Hepatocyte (in vitro differentiated cells): ENCODE results near the gene HIRIP3. TPM values are rescaled to one million over a fixed set of nuclear protein-coding genes. Genes with fewer than 3 reads are reported as not detected.

Experiments used
- DNase-seq: peaks from one replicate; pipeline ENCODE4 v3.0.0-alpha.2; 2016; ENCODE audit warnings: low spot score
- H2AFZ ChIP-seq: fragments of 200-600 bp; sonication (generic); 2 replicates; pipeline ENCODE4 v1.6.0; 2016; ENCODE audit warnings: antibody characterized with exemption, mild to moderate bottlenecking
- H3K27ac ChIP-seq: fragments of 200-600 bp; sonication (generic); 2 replicates; pipeline ENCODE4 v1.5.1; 2016; ENCODE audit warnings: mild to moderate bottlenecking
- H3K27me3 ChIP-seq: fragments of 200-600 bp; sonication (generic); 2 replicates; pipeline ENCODE4 v1.6.1; 2016
- H3K36me3 ChIP-seq: fragments of 200-600 bp; sonication (generic); replicated peaks from 2 replicates; pipeline ENCODE4 v1.5.1; 2016; ENCODE audit warnings: low read depth; ENCODE audit not compliant: insufficient read depth
- H3K4me1 ChIP-seq: fragments of 200-600 bp; sonication (generic); 2 replicates; pipeline ENCODE4 v1.5.1; 2016; ENCODE audit warnings: mild to moderate bottlenecking, moderate library complexity; ENCODE audit not compliant: insufficient read depth
- H3K4me2 ChIP-seq: fragments of 200-600 bp; sonication (generic); 2 replicates; pipeline ENCODE4 v1.6.0; 2016
- H3K4me3 ChIP-seq: fragments of 200-600 bp; sonication (generic); 2 replicates; pipeline ENCODE4 v1.5.1; 2016; ENCODE audit warnings: mild to moderate bottlenecking
- H3K79me2 ChIP-seq: fragments of 200-600 bp; sonication (generic); 2 replicates; pipeline ENCODE4 v1.6.0; 2017; ENCODE audit warnings: mild to moderate bottlenecking
- H3K9me2 ChIP-seq: fragments of 200-600 bp; sonication (generic); replicated peaks from 2 replicates; pipeline ENCODE4 v1.6.0; 2017; ENCODE audit warnings: mild to moderate bottlenecking; ENCODE audit not compliant: insufficient read depth
- H3K9me3 ChIP-seq: fragments of 200-600 bp; sonication (generic); 2 replicates; pipeline ENCODE4 v1.5.1; 2016; ENCODE audit warnings: low read depth, mild to moderate bottlenecking
- H4K20me1 ChIP-seq: fragments of 200-600 bp; sonication (generic); 2 replicates; pipeline ENCODE4 v1.6.0; 2016; ENCODE audit warnings: mild to moderate bottlenecking; ENCODE audit not compliant: insufficient read depth, poor library complexity, severe bottlenecking
- EZH2 ChIP-seq: fragments of 200-600 bp; sonication (generic); IDR thresholded peaks from 2 replicates; pipeline ENCODE4 v1.6.1; 2016; ENCODE audit warnings: antibody characterized with exemption, mild to moderate bottlenecking, borderline replicate concordance
- EZH2phosphoT487 ChIP-seq: fragments of 200-600 bp; sonication (generic); IDR thresholded peaks from one replicate; pipeline ENCODE4 v1.6.1; 2018; ENCODE audit warnings: antibody characterized with exemption, mild to moderate bottlenecking, low read depth, moderate library complexity; ENCODE audit not compliant: unreplicated experiment, severe bottlenecking
- WGBS: methylation state at CpG from one replicate; pipeline ENCODE4 v1.1.6; 2016; ENCODE audit warnings: low lambda C conversion rate; ENCODE audit errors: missing lambda C conversion rate; 5-methylcytosine and 5-hydroxymethylcytosine counted together
- polyA plus RNA-seq: library from polyadenylated mRNA; unstranded; fragments of >200 nt; fragmentation: Nextera tagmentation; extraction: Ambion mirVana; gene quantifications from 2 replicates; pipeline ENCODE4 v1.2.1, GENCODE V29; 2016
- total RNA-seq: library from RNA; depleted of rRNA; stranded (reverse); fragments of >200 nt; gene quantifications from 2 replicates; pipeline ENCODE4 v1.2.3, GENCODE V29; 2014
- TF ChIP-seq, protein P1 (sequence below): fragments of 200-600 bp; sonication (generic); IDR thresholded peaks from 2 replicates; pipeline ENCODE4 v1.5.1; 2016; ENCODE audit warnings: antibody characterized with exemption, mild to moderate bottlenecking; ENCODE audit not compliant: poor library complexity

HIRIP3 gene
- total and polyA plus RNA-seq, 2 experiments from 2014 or later, result 10.6 to 12.9 TPM

DNA sequence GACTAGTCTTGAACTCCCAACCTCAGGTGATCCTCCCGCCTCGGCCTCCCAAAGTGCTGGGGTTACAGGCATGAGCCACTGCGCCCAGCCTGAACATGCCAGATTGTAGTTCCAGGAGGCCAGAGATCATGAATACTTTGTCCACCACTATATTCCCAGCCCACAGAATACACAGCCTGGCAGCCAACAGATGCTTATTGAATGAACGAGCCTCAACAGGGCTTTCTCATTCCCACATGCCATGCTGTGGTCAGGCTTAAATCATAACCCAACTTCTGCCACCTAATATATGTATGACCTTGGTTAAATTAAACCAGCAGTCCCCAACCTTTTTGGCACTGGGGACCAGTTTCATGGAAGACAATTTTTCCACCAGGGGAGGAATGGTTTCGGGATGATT lies 36.7 kb downstream of the HIRIP3 start:
- no peak for DNase-seq
- H3K4me1 ChIP-seq, result peaks cover 5% of the 10 kb centered on the region
- no peak overlapping the region for H3K27ac ChIP-seq
- no peaks in the 10 kb centered on the region for H3K27me3 ChIP-seq
- H3K79me2 ChIP-seq, result peaks cover 5% of the 10 kb centered on the region
- no peak overlapping the region for H2AFZ ChIP-seq
- no peak overlapping the region for H3K4me2 ChIP-seq
- H3K4me3 ChIP-seq, result no peak overlapping the region
- no peaks in the 10 kb centered on the region for H3K9me2 ChIP-seq
- no peaks in the 10 kb centered on the region for H3K36me3 ChIP-seq
- 88% methylated on average over 5 of the region's 5 CpGs for WGBS
- TF ChIP-seq EZH2, result no peak
- TF ChIP-seq, protein P1, sequence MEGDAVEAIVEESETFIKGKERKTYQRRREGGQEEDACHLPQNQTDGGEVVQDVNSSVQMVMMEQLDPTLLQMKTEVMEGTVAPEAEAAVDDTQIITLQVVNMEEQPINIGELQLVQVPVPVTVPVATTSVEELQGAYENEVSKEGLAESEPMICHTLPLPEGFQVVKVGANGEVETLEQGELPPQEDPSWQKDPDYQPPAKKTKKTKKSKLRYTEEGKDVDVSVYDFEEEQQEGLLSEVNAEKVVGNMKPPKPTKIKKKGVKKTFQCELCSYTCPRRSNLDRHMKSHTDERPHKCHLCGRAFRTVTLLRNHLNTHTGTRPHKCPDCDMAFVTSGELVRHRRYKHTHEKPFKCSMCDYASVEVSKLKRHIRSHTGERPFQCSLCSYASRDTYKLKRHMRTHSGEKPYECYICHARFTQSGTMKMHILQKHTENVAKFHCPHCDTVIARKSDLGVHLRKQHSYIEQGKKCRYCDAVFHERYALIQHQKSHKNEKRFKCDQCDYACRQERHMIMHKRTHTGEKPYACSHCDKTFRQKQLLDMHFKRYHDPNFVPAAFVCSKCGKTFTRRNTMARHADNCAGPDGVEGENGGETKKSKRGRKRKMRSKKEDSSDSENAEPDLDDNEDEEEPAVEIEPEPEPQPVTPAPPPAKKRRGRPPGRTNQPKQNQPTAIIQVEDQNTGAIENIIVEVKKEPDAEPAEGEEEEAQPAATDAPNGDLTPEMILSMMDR, result no peak
- TF ChIP-seq EZH2phosphoT487, result no peak
- no peaks in the 10 kb centered on the region for H4K20me1 ChIP-seq
- H3K9me3 ChIP-seq, result no peaks in the 10 kb centered on the region

DNA sequence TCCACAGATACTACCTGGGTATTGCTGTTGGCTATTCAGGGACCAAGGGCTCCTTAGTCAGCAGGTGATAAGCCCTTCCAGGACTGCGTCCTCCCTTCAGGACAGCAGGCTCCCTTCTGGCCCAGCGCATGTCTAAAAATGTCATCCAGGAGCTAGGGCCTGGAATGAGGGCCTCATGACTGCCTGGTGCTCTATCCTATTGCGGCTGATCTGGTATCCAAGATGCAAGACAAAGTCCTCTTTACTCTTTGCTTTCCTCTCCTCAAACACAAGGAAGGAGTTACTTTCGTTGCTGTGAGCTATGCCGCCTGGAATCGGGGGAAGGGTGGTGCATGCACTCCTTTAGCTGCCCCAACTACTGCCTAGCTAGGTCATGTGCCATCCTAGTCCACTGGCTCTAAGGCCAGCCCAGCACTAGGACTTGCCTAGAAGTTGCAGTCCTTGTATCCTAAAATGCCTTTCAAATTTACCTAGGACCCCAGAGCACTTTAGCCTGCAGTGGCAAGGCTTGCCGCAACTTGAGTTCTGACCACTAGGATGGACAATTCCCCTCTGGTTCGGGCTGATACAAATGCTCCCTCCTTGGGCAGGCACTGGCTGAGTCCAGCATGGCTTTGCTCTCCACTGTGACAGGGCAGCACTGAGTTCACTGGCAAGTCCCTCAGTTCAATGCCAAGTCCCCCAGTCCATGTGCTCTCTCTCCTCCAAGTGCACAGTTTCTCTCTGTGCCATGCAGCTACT lies 43.6 kb downstream of the HIRIP3 start:
- Histone ChIP-seq H3K4me3 (no peak overlapping the region), H3K4me1 (no peaks in the 10 kb centered on the region), H3K27ac (peak overlapping the region; percentile 78), H3K79me2 (no peaks in the 10 kb centered on the region), H3K4me2 (no peak overlapping the region), H3K9me2 (no peaks in the 10 kb centered on the region), H3K27me3 (no peaks in the 10 kb centered on the region), H3K36me3 (no peaks in the 10 kb centered on the region), H3K9me3 (no peaks in the 10 kb centered on the region), H4K20me1 (no peaks in the 10 kb centered on the region), H2AFZ (no peak overlapping the region)
- WGBS, result 77% methylated on average over 8 of the region's 8 CpGs
- TF ChIP-seq EZH2phosphoT487 (no peak), EZH2 (no peak)
- TF ChIP-seq, protein P1, result no peak
- DNase-seq, result peak; percentile 30

DNA sequence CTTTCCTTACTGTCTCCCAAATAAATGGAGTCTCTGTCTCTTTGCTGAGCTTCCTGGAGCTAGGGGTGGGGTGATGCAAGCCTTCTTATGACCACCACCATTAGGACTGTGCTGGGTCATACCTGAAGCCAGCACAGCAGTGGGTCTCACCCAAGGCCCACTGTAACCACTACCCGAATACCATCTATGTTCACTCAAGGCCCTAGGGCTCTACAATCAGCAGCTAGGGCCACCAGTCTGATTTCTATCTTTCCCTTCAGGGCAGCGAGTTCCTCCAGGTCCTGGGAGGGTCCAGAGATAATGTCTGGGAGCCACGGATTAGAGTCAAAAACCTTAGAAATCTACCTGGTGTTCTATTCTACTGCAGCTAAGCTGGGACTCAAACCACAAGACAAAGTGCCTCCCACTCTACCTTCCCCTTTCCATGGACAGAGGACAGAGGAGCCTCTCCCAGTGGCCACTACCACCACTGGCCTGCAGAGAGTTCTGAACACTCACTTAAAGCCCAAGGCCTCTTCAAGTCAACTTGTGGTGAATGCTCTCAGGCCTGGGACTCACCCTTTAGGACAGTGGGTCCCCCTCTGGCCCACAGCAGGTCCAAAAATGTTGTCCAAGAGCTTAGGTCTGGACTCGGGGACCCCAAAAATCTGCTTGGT lies 44.5 kb downstream of the HIRIP3 start:
- TF ChIP-seq EZH2phosphoT487, result no peak
- TF ChIP-seq, protein P1, result no peak
- TF ChIP-seq EZH2, result no peak

More for the DNA sequence above, 44.5 kb downstream of the HIRIP3 start:
- WGBS, result 86% methylated on average over 4 of the region's 4 CpGs
- Histone ChIP-seq H2AFZ (no peak overlapping the region), H4K20me1 (no peaks in the 10 kb centered on the region), H3K9me3 (no peaks in the 10 kb centered on the region), H3K4me1 (no peaks in the 10 kb centered on the region), H3K9me2 (no peaks in the 10 kb centered on the region), H3K27me3 (no peaks in the 10 kb centered on the region), H3K79me2 (no peaks in the 10 kb centered on the region), H3K4me2 (no peak overlapping the region), H3K4me3 (no peak overlapping the region), H3K36me3 (no peaks in the 10 kb centered on the region), H3K27ac (peak overlapping the region; percentile 78)
- no peak for DNase-seq
